Tibial nerve (tissue), 3 donors: ENCODE data around the gene FABP2.

Experiments
- POLR2A ChIP-seq, 2 donors: fragments of 450-650 bp; IDR thresholded peaks; one replicate each; pipeline ENCODE4 v1.6.1; 2017; ENCODE audit warnings: antibody characterized with exemption in 2 of 2, mild to moderate bottlenecking in 2 of 2, moderate library complexity in 2 of 2
- TF ChIP-seq, protein P1 (sequence below), 5 experiments: fragments of 200-600 bp in 3 of 5; fragments of 450-650 bp in 2 of 5; sonication (generic) in 3 of 5; IDR thresholded peaks; one replicate each; pipeline ENCODE4 v1.5.1; 2016 to 2019; ENCODE audit warnings: antibody characterized with exemption in 5 of 5, mild to moderate bottlenecking in 3 of 5, moderate library complexity in 2 of 5

DNA sequence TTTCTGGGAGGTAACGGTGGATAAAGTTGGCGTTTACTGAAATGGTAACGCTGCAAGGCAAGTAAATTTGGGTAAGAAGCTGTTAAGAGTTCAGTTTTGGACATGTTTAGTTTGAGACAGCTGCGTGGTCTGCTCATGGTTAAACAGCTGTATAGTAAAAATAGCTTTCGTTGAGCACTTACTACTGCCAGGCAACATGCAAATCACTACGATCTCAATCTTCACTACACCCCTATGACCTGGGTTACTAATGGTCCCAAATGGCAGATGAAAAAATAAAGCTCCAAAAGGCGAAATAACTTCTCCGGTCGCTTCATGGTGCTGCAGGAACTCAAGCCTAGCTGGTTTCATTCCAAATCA is 22.2 kb downstream of the FABP2 start:
- TF ChIP-seq, protein P1, sequence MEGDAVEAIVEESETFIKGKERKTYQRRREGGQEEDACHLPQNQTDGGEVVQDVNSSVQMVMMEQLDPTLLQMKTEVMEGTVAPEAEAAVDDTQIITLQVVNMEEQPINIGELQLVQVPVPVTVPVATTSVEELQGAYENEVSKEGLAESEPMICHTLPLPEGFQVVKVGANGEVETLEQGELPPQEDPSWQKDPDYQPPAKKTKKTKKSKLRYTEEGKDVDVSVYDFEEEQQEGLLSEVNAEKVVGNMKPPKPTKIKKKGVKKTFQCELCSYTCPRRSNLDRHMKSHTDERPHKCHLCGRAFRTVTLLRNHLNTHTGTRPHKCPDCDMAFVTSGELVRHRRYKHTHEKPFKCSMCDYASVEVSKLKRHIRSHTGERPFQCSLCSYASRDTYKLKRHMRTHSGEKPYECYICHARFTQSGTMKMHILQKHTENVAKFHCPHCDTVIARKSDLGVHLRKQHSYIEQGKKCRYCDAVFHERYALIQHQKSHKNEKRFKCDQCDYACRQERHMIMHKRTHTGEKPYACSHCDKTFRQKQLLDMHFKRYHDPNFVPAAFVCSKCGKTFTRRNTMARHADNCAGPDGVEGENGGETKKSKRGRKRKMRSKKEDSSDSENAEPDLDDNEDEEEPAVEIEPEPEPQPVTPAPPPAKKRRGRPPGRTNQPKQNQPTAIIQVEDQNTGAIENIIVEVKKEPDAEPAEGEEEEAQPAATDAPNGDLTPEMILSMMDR (IDR thresholded peaks at IDR 0.05), result no peak
- no peak for TF ChIP-seq POLR2A (IDR thresholded peaks at IDR 0.05)
